Activated CD8-positive, alpha-beta T cell treated with anti-CD3 and anti-CD28 coated beads, Interleukin-2, amount 10 ng/mL, durations not matched to agents 7 days and 5 days (primary cell): ENCODE measurements around the gene GOSR2. TPM values are rescaled to one million over a fixed set of nuclear protein-coding genes. Genes with fewer than 3 reads are reported as not detected.
"Not testable (repeated sequence)": the region's sequence is repeated elsewhere in the genome, so short reads cannot be mapped to it uniquely, and the experiment has no call there.

ENCODE experiments used
- ATAC-seq: fragments of 150-1000 bp; cut with Tn5 transposase; one replicate; pipeline ENCODE4 v1.10.0; 2021; ENCODE audit warnings: moderate library complexity
- CTCF ChIA-PET: fragments of 350-600 bp; sonication (Branson Sonifier 250); formaldehyde crosslinking; loops from one replicate; lab custom pipeline; 2021; ENCODE audit warnings: antibody characterized with exemption; lab: Charles Lee
- POLR2A ChIA-PET: fragments of 350-600 bp; sonication (Branson Sonifier 250); formaldehyde crosslinking; loops from one replicate; lab custom pipeline; 2021; ENCODE audit warnings: antibody characterized with exemption; lab: Charles Lee
- DNase-seq: peaks from one replicate; pipeline ENCODE4 v3.0.0-alpha.2; 2020
- H3K27ac Mint-ChIP-seq: one replicate; pipeline ENCODE4 v1.8.0; 2021; ENCODE audit warnings: mild to moderate bottlenecking, mixed read lengths
- H3K27me3 Mint-ChIP-seq: one replicate; pipeline ENCODE4 v1.8.0; 2021; ENCODE audit warnings: low read depth, mixed read lengths
- H3K36me3 Mint-ChIP-seq: one replicate; pipeline ENCODE4 v1.8.0; 2021; ENCODE audit warnings: low read depth, mixed read lengths
- H3K4me1 Mint-ChIP-seq: one replicate; pipeline ENCODE4 v1.8.0; 2021; ENCODE audit warnings: low read depth, mixed read lengths
- H3K4me3 Mint-ChIP-seq: one replicate; pipeline ENCODE4 v1.8.0; 2021; ENCODE audit warnings: mild to moderate bottlenecking, mixed read lengths
- H3K9me3 Mint-ChIP-seq: one replicate; pipeline ENCODE4 v1.8.0; 2022; ENCODE audit warnings: mixed read lengths; ENCODE audit not compliant: insufficient read depth
- total RNA-seq, 2 experiments: library from RNA; stranded (reverse); gene quantifications; one replicate each; pipeline ENCODE4 v1.2.3, GENCODE V29; 2021

Gene GOSR2
- total RNA-seq, 2 experiments from 2014 or later, result 50.6 to 51.5 TPM

DNA sequence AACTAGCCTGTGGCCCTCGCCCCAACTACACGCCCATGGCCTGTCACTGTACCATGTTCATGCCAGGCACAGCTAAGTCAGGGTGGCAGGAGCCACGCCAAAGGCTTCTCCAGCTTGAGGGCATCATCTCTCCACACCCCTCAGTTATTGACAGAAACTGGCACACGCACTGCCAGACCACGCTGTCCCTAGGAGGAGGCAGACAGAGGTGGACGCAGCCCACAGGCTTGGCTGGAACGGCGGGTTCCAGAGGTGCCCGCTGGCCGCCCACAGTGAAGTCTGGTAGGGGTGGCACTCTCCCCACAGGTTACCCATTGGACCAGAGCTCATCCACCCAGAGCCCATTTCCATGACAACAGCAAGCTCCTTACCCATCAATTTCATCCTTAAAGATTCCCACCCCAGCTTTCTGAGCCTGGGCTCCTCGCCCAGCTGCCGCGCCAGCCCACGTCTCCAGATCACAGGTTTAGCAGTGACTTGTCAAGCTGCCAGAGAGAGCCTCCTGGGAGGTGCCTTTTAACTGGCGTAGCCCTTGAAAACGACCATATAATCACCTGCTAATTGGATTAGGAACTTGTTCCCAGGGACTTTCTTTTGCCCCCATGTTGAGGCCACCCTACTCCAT is 28.1 kb downstream of the GOSR2 start:
- POLR2A ChIA-PET, result no interaction called here
- H3K27me3 Mint-ChIP-seq, result no peaks in the 10 kb centered on the region
- no peaks in the 10 kb centered on the region for H3K9me3 Mint-ChIP-seq
- H3K27ac Mint-ChIP-seq, result no peak overlapping the region
- no peak for DNase-seq
- H3K36me3 Mint-ChIP-seq, result peaks cover 2% of the 10 kb centered on the region
- CTCF ChIA-PET, result interaction anchor here (1.1 to 1.9 kb wide), 3 partner anchors 8 to 116 kb away, joined by 3 to 6 read pairs (median 6); no protein-coding TSS in a partner anchor
- H3K4me1 Mint-ChIP-seq, result no peaks in the 10 kb centered on the region
- no peak for ATAC-seq
- no peak overlapping the region for H3K4me3 Mint-ChIP-seq

DNA sequence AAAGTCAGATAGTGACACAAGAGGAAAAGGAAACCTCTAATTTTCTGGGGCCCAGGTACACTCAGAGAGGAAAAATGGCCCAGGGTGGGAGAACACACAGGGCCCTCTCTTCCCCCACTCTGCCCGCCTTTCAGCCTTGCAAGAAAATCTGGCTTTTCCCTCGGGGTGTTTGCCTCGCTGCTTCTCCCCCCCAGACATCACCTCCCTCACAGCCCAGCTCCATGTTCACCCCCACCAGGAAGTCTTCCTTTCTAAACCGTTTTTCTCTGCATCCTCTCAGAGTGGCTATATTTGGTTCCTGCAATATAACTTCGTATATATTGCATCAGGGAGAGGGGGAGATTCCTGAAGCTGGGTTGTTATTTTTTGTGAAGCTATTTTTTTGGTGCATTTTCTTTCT is 28.7 kb downstream of the GOSR2 start:
- ChIA-PET CTCF (interaction anchor here (1.1 to 1.9 kb wide), 3 partner anchors 9 to 116 kb away, joined by 3 to 6 read pairs (median 6); no protein-coding TSS in a partner anchor), POLR2A (no interaction called here)
- Mint-ChIP-seq H3K4me3 (no peak overlapping the region), H3K27ac (no peak overlapping the region), H3K36me3 (peaks cover 2% of the 10 kb centered on the region), H3K9me3 (no peaks in the 10 kb centered on the region), H3K4me1 (no peaks in the 10 kb centered on the region), H3K27me3 (no peaks in the 10 kb centered on the region)
- no peak for DNase-seq
- ATAC-seq, result no peak

DNA sequence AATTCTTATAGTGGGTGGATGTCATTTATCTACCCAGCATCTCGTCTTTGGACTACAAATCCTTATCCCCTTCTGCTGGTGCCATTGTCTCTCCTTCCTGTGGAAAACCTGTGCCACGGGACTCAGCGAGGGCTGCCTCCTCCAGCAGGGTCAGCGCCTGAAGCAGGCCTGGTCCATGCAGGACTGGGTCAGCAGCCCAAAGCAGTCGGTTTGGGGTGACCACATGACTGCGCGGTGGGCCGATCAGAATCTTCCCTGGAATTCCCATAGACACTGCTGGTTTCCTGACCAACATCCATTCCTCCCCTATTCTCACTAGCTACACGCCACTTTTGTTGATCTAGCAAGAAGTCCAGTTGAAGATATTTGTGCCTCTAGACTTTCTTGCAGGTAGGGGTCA is 29.2 kb downstream of the GOSR2 start:
- CTCF ChIA-PET, result interaction anchor here (1.1 to 1.9 kb wide), 3 partner anchors 9 to 117 kb away, joined by 3 to 6 read pairs (median 6); no protein-coding TSS in a partner anchor
- ATAC-seq (no peak), DNase-seq (no peak)
- no peak overlapping the region for H3K27ac Mint-ChIP-seq
- POLR2A ChIA-PET, result no interaction called here
- peaks cover 2% of the 10 kb centered on the region for H3K36me3 Mint-ChIP-seq
- no peaks in the 10 kb centered on the region for H3K27me3 Mint-ChIP-seq
- H3K4me3 Mint-ChIP-seq, result no peak overlapping the region
- no peaks in the 10 kb centered on the region for H3K9me3 Mint-ChIP-seq
- H3K4me1 Mint-ChIP-seq, result no peaks in the 10 kb centered on the region

DNA sequence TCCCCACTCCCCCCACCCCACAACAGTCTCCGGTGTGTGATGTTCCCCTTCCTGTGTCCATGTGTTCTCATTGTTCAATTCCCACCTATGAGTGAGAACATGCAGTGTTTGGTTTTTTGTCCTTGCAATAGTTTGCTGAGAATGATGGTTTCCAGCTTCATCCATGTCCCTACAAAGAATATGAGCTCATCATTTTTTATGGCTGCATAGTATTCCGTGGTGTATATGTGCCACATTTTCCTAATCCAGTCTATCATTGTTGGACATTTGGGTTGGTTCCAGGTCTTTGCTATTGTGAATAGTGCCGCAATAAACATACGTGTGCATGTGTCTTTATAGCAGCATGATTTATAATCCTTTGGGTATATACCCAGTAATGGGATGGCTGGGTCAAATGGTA is 30.2 kb downstream of the GOSR2 start:
- POLR2A ChIA-PET, H3K4me3 Mint-ChIP-seq: not testable (repeated sequence)

DNA sequence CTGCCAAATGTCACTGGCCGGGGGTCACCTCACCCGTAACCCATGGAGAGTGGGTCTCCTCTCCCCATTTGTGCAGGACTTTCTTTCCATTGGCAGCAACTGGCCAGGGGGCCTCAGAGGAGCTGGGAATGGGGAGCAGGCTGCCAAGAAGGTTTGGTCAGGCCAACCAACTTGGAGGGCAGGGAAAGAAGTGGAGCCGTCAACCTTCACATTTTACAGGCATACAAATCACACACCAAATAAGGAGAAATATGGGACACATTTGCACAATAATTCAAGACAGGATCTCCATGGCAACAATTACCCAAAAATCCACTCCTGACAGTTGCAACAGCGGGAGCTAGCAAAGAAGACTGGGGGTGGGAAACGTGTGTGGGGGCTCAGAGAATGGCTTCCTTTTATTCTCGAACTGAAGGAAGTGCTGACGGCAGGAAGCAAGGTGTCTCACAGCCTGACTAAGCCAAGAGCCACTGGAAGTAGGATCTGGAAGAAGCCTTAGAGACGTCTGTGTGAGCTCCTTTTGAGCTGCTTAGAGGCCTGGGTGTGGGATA is 35.2 kb downstream of the GOSR2 start:
- Mint-ChIP-seq H3K27me3 (peaks cover 5% of the 10 kb centered on the region), H3K4me3 (no peak overlapping the region), H3K36me3 (peaks cover 2% of the 10 kb centered on the region), H3K4me1 (peaks cover 6% of the 10 kb centered on the region), H3K27ac (no peak overlapping the region), H3K9me3 (no peaks in the 10 kb centered on the region)
- CTCF ChIA-PET, result interaction anchor here (3.4 kb wide), 1 partner anchor 16 kb away, joined by 16 read pairs; no protein-coding TSS in a partner anchor
- POLR2A ChIA-PET, result no interaction called here
- ATAC-seq (no peak), DNase-seq (no peak)

More for the DNA sequence above, 30.2 kb downstream of the GOSR2 start:
- DNase-seq, H3K4me1 Mint-ChIP-seq, H3K9me3 Mint-ChIP-seq, H3K27ac Mint-ChIP-seq, ATAC-seq, H3K36me3 Mint-ChIP-seq, H3K27me3 Mint-ChIP-seq, CTCF ChIA-PET: not testable (repeated sequence)

DNA sequence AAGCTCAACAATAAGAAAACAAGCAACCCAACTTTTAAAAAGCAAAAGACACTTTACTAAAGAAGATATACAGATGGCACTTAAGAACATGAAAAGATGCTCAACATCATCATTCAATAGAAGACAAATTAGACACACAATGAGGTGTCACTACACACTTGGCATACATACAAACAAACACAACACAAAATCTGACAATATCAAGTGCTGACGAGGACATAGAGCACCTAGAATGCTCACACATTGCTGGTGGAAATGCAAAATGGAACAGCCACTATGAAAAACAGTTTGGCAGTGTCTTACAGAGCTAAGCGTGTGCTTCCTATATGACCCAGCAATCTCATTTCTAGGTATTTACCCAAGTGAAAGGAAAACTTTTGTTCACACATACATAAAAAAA is 37.2 kb downstream of the GOSR2 start:
- Mint-ChIP-seq H3K4me1 (peaks cover 6% of the 10 kb centered on the region), H3K27ac (no peak overlapping the region), H3K36me3 (peaks cover 2% of the 10 kb centered on the region), H3K27me3 (peaks cover 5% of the 10 kb centered on the region), H3K9me3 (no peaks in the 10 kb centered on the region), H3K4me3 (no peak overlapping the region)
- ChIA-PET CTCF (interaction anchor here (3.4 kb wide), 1 partner anchor 18 kb away, joined by 16 read pairs; no protein-coding TSS in a partner anchor), POLR2A (interaction anchor here (0.9 kb wide), 1 partner anchor 12 kb away, joined by 6 read pairs; no protein-coding TSS in a partner anchor)
- DNase-seq (no peak), ATAC-seq (no peak)

DNA sequence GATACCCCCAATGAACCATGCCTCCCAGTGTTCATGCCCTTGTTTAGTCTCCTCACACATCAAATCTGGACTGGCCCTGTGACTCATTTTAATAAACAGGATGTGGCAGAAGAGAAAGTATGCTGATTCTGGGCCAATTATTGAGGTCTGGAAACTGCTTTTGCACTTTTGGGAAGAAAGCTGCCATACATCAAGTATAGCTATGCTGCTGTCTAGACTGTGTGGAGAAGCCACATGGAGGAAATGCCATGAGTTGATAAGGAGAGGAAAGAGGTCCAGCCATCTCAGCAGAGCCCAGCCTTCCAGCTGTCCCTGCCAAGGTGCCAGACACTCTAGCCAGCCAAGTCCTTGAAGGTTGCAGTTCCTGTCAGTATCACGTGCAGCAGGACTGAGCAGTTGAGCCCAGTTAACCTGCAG is 39.4 kb downstream of the GOSR2 start:
- H3K4me3 Mint-ChIP-seq, result no peak overlapping the region
- no peaks in the 10 kb centered on the region for H3K36me3 Mint-ChIP-seq
- no peak for DNase-seq
- peaks cover 6% of the 10 kb centered on the region for H3K4me1 Mint-ChIP-seq
- ChIA-PET POLR2A (interaction anchor here (0.6 kb wide), 1 partner anchor 37 kb away, joined by 3 read pairs; no protein-coding TSS in a partner anchor), CTCF (interaction anchor here (0.7 to 1.6 kb wide), 2 partner anchors 20 to 21 kb away, joined by 4 to 6 read pairs; no protein-coding TSS in a partner anchor)
- peak; percentile 36 for ATAC-seq
- H3K9me3 Mint-ChIP-seq, result no peaks in the 10 kb centered on the region
- H3K27me3 Mint-ChIP-seq, result peaks cover 5% of the 10 kb centered on the region
- no peak overlapping the region for H3K27ac Mint-ChIP-seq

DNA sequence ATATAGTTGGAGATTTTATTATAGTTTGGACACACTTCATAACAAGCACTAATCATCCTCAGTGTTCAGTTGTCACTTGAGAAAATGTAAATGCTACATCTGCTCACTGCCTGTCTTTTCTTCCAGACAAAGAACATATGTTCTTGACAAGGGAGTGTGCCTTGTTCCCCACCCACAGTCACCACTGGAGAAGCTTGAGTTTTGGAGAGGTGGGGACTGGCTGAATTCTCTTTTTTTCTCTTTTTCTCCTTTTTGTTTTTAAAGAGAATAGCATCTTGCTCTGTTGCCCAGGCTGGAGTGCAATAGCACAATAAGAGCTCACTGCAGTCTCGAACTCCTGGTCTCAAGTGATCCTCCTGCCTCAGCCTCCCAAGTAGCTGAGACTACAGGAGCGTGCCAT is 40.6 kb downstream of the GOSR2 start:
- ChIA-PET POLR2A (interaction anchor here (0.6 kb wide), 1 partner anchor 1125 kb away, joined by 3 read pairs; no protein-coding TSS in a partner anchor), CTCF (interaction anchor here (1.6 kb wide), 1 partner anchor 21 kb away, joined by 6 read pairs; no protein-coding TSS in a partner anchor)
- Mint-ChIP-seq H3K9me3 (no peaks in the 10 kb centered on the region), H3K27ac (no peak overlapping the region), H3K27me3 (peaks cover 5% of the 10 kb centered on the region), H3K4me1 (peaks cover 6% of the 10 kb centered on the region), H3K4me3 (no peak overlapping the region), H3K36me3 (no peaks in the 10 kb centered on the region)
- no peak for ATAC-seq
- no peak for DNase-seq

DNA sequence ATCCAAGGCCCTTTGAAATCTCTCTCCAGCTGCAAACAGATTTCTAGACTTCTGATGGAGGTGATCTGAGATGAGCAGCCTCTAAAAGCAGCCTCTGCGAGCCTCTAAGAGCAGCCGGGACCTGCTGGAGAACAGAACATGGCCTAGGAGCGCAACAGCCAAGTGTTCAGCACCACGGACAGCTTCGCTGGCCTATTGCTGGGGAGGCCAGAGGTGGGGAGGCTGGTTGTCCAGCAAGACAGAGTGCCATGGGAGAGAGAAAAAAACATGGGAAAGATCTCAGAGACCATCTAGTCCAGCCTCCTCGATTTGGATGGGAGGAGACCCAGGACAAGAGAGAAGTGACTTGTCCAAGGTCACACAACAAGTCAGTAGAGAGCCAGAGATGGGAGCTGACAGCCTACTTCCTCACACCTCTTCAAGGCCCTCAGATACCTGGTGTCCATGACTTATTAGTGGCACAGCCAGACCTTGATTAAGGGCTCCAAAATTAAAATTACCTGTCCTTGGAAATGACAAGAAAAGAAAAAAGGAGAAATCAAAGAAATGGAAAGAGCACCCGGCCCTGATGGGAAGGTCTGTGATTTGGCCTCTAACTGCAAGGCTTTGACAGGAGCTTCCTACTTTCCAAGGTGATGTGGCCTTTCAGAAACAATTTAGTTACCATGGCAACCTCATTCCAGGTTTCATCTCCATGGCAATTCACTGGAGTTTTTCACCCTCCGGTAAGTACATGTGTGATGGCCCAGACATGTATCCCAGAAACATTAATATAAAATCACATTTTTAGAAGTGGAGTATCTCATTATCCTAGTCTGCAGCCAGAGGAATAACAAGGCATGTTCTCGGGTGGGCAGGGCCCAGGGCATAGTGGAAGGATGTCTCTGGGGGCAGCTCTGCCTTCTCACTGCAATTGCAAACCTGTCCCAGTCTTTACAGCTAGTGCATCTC is 41.6 kb downstream of the GOSR2 start:
- DNase-seq (peak; percentile 42), ATAC-seq (no peak)
- Mint-ChIP-seq H3K27me3 (peaks cover 4% of the 10 kb centered on the region), H3K9me3 (no peaks in the 10 kb centered on the region), H3K4me1 (peaks cover 6% of the 10 kb centered on the region), H3K36me3 (no peaks in the 10 kb centered on the region), H3K4me3 (no peak overlapping the region), H3K27ac (no peak overlapping the region)
- ChIA-PET CTCF (no interaction called here), POLR2A (no interaction called here)

DNA sequence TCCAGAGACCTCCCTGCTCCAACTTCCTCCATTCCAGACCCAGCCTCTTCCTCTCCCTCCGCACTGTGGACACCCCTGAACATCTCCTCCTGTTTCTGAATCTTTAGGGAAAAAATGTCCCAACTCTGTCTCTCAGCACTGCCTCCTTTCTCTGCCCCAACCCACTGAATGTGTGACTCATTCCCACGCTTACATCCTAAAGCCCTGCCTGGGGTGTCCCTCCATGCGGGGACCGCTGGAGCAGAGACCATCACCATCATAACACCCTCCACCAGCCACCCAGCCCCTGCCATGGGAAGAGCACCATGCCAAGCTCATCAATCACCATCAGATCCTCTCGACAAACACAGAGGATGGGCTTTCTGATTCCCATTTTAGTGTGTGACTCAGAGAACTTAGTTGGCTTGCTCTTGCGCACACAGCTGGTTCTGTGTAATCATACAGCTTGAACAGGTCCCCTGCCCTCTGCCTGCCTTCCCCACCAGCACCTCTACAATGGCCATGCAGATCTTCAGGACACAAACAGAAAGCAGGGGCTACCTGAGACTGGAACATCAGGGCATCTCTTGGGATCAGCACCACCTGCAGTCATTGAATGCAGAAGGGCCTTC is 45.4 kb downstream of the GOSR2 start:
- H3K4me3 Mint-ChIP-seq, result no peak overlapping the region
- DNase-seq (no peak), ATAC-seq (no peak)
- CTCF ChIA-PET, result interaction anchor here (0.9 kb wide), 1 partner anchor 26 kb away, joined by 3 read pairs; no protein-coding TSS in a partner anchor
- H3K4me1 Mint-ChIP-seq, result no peaks in the 10 kb centered on the region
- no peaks in the 10 kb centered on the region for H3K9me3 Mint-ChIP-seq
- POLR2A ChIA-PET, result no interaction called here
- H3K27me3 Mint-ChIP-seq, result no peaks in the 10 kb centered on the region
- H3K27ac Mint-ChIP-seq, result no peak overlapping the region
- no peaks in the 10 kb centered on the region for H3K36me3 Mint-ChIP-seq

DNA sequence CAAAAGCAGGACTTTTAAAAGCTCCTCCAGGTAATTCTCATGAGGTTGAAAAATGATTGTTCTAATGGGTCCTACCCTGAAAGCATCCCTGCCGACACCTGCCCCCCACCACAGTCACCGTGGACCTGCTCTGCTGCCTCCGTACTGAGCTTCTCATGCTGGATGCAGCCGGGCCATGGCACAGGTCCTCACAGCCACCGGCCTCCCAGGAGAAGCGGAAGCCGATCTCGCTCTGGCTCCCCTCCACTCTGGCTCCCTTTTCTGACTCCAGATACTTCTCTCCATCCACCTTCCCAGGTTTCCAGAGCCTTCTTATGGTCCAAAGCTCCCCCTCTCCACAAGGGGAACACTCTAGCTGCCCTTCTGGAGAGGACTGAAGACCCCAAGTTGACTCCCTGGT is 45.9 kb downstream of the GOSR2 start:
- ATAC-seq (no peak), DNase-seq (no peak)
- Mint-ChIP-seq H3K9me3 (no peaks in the 10 kb centered on the region), H3K4me3 (no peak overlapping the region), H3K27ac (no peak overlapping the region), H3K4me1 (no peaks in the 10 kb centered on the region), H3K36me3 (no peaks in the 10 kb centered on the region), H3K27me3 (no peaks in the 10 kb centered on the region)
- CTCF ChIA-PET, result interaction anchor here (0.9 kb wide), 1 partner anchor 26 kb away, joined by 3 read pairs; no protein-coding TSS in a partner anchor
- POLR2A ChIA-PET, result no interaction called here
